ENCODE results near the gene PRKACA.

GRCh38 chr19:14106840-14107239 lies 10.7 kb downstream of the PRKACA start:
- TF ChIP-seq, protein P1, sequence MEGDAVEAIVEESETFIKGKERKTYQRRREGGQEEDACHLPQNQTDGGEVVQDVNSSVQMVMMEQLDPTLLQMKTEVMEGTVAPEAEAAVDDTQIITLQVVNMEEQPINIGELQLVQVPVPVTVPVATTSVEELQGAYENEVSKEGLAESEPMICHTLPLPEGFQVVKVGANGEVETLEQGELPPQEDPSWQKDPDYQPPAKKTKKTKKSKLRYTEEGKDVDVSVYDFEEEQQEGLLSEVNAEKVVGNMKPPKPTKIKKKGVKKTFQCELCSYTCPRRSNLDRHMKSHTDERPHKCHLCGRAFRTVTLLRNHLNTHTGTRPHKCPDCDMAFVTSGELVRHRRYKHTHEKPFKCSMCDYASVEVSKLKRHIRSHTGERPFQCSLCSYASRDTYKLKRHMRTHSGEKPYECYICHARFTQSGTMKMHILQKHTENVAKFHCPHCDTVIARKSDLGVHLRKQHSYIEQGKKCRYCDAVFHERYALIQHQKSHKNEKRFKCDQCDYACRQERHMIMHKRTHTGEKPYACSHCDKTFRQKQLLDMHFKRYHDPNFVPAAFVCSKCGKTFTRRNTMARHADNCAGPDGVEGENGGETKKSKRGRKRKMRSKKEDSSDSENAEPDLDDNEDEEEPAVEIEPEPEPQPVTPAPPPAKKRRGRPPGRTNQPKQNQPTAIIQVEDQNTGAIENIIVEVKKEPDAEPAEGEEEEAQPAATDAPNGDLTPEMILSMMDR (IDR thresholded peaks at IDR 0.05; ENCODE audit: insufficient read depth, low read length): no peak
- no peak for TF ChIP-seq REST (IDR thresholded peaks at IDR 0.05; ENCODE audit: insufficient replicate concordance, low read depth)
- no peak for TF ChIP-seq POLR2AphosphoS5 (IDR thresholded peaks at IDR 0.05; ENCODE audit: low read depth)
- TF ChIP-seq SPI1 (IDR thresholded peaks at IDR 0.05; ENCODE audit: borderline replicate concordance, low read depth): no peak

Measured in HL-60 (cell line).